Keratinocyte (primary cell): Measurements from ENCODE around the gene COA7. TPM values are rescaled to one million over a fixed set of nuclear protein-coding genes. Genes with fewer than 3 reads are reported as not detected.

Experiments used
- DNase-seq: peaks from one replicate; pipeline ENCODE4 v3.0.0-alpha.2; 2011; ENCODE audit warnings: low read depth, missing footprints, low spot score
- FAIRE-seq: peaks from 2 replicates; lab custom pipeline; 2011; peaks lifted over from hg19 to GRCh38; lab: Jason Lieb, UNC
- H2AFZ ChIP-seq: 2 replicates; pipeline ENCODE4 v1.6.0; 2012; ENCODE audit warnings: low read length, control low read depth, inconsistent platforms; ENCODE audit not compliant: control insufficient read depth
- H3K27ac ChIP-seq: 2 replicates; pipeline ENCODE4 v1.5.1; 2011; ENCODE audit warnings: low read length; ENCODE audit not compliant: control insufficient read depth, insufficient read depth
- H3K27me3 ChIP-seq: 3 replicates; pipeline ENCODE4 v1.6.0; 2011; ENCODE audit warnings: low read length; ENCODE audit not compliant: control insufficient read depth, insufficient read depth; ENCODE audit errors: extremely low read depth
- H3K36me3 ChIP-seq, 2 experiments: 2 replicates in 1 of 2; 3 replicates in 1 of 2; pipeline ENCODE4 v1.5.1; 2011; ENCODE audit warnings: low read length in 2 of 2, mild to moderate bottlenecking in 1 of 2; ENCODE audit not compliant: control insufficient read depth in 2 of 2, insufficient read depth in 2 of 2; ENCODE audit errors: extremely low read depth in 1 of 2
- H3K4me1 ChIP-seq: 3 replicates; pipeline ENCODE4 v1.5.1; 2011; ENCODE audit warnings: low read length; ENCODE audit not compliant: control insufficient read depth, insufficient read depth; ENCODE audit errors: extremely low read depth
- H3K4me2 ChIP-seq: 3 replicates; pipeline ENCODE4 v1.6.0; 2011; ENCODE audit warnings: low read depth, low read length; ENCODE audit not compliant: control insufficient read depth, insufficient read depth; ENCODE audit errors: extremely low read depth
- H3K4me3 ChIP-seq, 3 experiments: fragments of 200-600 bp in 1 of 3; sonication (generic) in 1 of 3; 2 replicates in 2 of 3; 3 replicates in 1 of 3; pipeline ENCODE4 v1.5.1; 2011 to 2016; ENCODE audit warnings: low read length in 3 of 3, mild to moderate bottlenecking in 3 of 3, control low read depth in 2 of 3, inconsistent platforms in 1 of 3, low read depth in 1 of 3, mixed read lengths in 1 of 3, mixed run types in 1 of 3, moderate library complexity in 1 of 3; ENCODE audit not compliant: control insufficient read depth in 2 of 3, insufficient read depth in 2 of 3; ENCODE audit errors: extremely low read depth in 1 of 3
- H3K79me2 ChIP-seq: 2 replicates; pipeline ENCODE4 v1.6.0; 2012; ENCODE audit warnings: low read length; ENCODE audit not compliant: control insufficient read depth, insufficient read depth
- H3K9ac ChIP-seq: 3 replicates; pipeline ENCODE4 v1.6.0; 2011; ENCODE audit warnings: low read length; ENCODE audit not compliant: control insufficient read depth, insufficient read depth; ENCODE audit errors: extremely low read depth
- H3K9me1 ChIP-seq: 3 replicates; pipeline ENCODE4 v1.6.0; 2011; ENCODE audit warnings: low read length; ENCODE audit not compliant: control insufficient read depth, insufficient read depth; ENCODE audit errors: extremely low read depth
- H3K9me3 ChIP-seq: 2 replicates; pipeline ENCODE4 v1.5.1; 2012; ENCODE audit warnings: low read depth, low read length; ENCODE audit not compliant: control insufficient read depth
- H4K20me1 ChIP-seq: 3 replicates; pipeline ENCODE4 v1.6.0; 2011; ENCODE audit warnings: low read length; ENCODE audit not compliant: control insufficient read depth, insufficient read depth; ENCODE audit errors: extremely low read depth
- CTCF ChIP-seq, 3 experiments: IDR thresholded peaks in 1 of 3; conservative IDR thresholded peaks in 1 of 3; optimal IDR thresholded peaks in 1 of 3; 2 replicates in 2 of 3; 3 replicates in 1 of 3; pipeline versions ENCODE3 to v1.5.1; 2011; ENCODE audit warnings: low read length in 3 of 3, mild to moderate bottlenecking in 3 of 3, moderate library complexity in 2 of 3, control low read depth in 1 of 3, inconsistent platforms in 1 of 3; ENCODE audit not compliant: insufficient read depth in 2 of 3; ENCODE audit errors: extremely low read depth in 1 of 3
- EZH2 ChIP-seq: IDR thresholded peaks from one replicate; pipeline ENCODE4 v1.6.1; 2012; ENCODE audit warnings: inconsistent platforms, mild to moderate bottlenecking, low read length, moderate library complexity
- dilution Hi-C: fragments of 300-500 bp; cut with MboI; formaldehyde crosslinking; loops from one replicate; pipeline ENCODE4 v1.7.0; 2020; ENCODE audit warnings: low sequenced_read_pairs; ENCODE audit not compliant: extremely low pct_ligation_motif_present
- polyA plus RNA-seq, 5 experiments: library from polyadenylated mRNA; depleted of rRNA in 3 of 5; stranded (reverse) in 3 of 5; stranded (forward) in 1 of 5; unstranded in 1 of 5; fragments of >200 nt; gene quantifications; 1 replicate in 1 of 5; 2 replicates in 3 of 5; 3 replicates in 1 of 5; pipeline versions ENCODE4 v1.2.1 to v1.2.3, GENCODE V29; 2011 to 2012; ENCODE audit warnings: missing spikeins in 2 of 5, low read depth in 1 of 5, low replicate concordance in 1 of 5

The COA7 gene
- polyA plus RNA-seq, 1 donor (not counting 4 experiments of a cell fraction or from before 2014, with no cell fraction given), result 23.5 TPM

DNA sequence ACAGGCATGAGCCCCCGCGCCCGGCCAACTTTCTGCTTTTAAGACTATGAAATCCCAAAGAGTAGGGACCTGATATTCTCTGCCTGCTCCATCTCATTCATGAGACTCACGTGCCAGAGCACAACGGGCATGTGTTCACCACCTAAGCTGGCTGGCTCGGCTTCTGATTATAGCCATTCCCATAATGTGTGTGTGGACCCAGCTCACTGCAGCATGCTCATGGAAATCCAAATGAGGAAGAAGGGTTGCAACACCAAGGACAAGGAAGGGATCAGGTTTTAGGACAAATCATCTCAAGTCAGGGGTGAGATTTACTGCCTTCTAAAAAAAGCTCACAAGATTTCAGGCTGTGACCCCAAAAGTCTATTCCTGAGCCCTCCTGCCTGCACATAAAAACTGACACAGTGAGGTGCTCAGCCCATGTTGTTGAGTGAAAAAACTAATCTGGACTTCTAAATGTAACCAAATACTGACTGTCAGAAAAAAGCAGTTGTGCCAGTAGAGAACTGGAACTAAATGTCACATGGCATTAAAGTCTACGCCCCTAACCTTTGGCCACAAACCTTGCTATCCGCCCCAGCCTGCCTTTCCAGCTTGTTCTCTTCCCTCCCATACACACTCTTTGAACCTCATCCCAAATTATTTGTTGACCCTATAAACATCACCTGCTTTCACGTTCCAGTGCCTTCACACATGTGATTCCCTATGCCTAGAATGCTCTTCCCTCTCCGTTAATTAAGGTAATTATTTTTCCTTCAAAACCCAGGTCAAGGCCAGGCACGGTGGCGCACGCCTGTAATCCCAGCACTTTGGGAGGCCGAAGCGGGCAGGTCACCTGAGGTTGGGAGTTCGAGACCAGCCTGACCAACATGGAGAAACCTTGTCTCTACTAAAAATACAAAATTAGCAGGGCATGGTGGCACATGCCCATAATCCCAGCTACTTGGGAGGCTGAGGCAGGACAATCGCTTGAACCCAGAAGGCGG, 9.1 kb upstream of the COA7 start:
- dilution Hi-C loops, result no loop called here
- no peak for DNase-seq
- H3K4me2 ChIP-seq, result no peak overlapping the region
- H3K27ac ChIP-seq, result no peak overlapping the region
- H3K9me1 ChIP-seq, result no peaks in the 10 kb centered on the region
- no peaks in the 10 kb centered on the region for H4K20me1 ChIP-seq
- H3K79me2 ChIP-seq, result no peaks in the 10 kb centered on the region
- no peaks in the 10 kb centered on the region for H3K36me3 ChIP-seq
- H3K27me3 ChIP-seq, result no peaks in the 10 kb centered on the region
- no peak overlapping the region for H3K4me3 ChIP-seq
- TF ChIP-seq CTCF (optimal IDR thresholded peaks at IDR 0.05 in 1 of 3, IDR thresholded peaks at IDR 0.05 in 1 of 3, conservative IDR thresholded peaks at IDR 0.05 in 1 of 3; ENCODE audit: extremely low read depth in 1 of 3, insufficient read depth in 2 of 3, low read length in 3 of 3), result no peak
- no peak for TF ChIP-seq EZH2
- H3K9me3 ChIP-seq, result no peaks in the 10 kb centered on the region
- no peak overlapping the region for H2AFZ ChIP-seq
- peaks cover 6% of the 10 kb centered on the region for H3K4me1 ChIP-seq
- H3K9ac ChIP-seq, result no peak overlapping the region
- FAIRE-seq, result no peak

GRCh38 chr1:52706136-52706670, 8.1 kb upstream of the COA7 start:
- Histone ChIP-seq H3K27ac (no peak overlapping the region), H3K27me3 (no peaks in the 10 kb centered on the region), H3K36me3 (no peaks in the 10 kb centered on the region), H3K4me2 (no peak overlapping the region), H2AFZ (no peak overlapping the region), H3K9me3 (no peaks in the 10 kb centered on the region), H3K4me1 (peaks cover 6% of the 10 kb centered on the region), H3K79me2 (no peaks in the 10 kb centered on the region), H3K4me3 (no peak overlapping the region), H3K9me1 (no peaks in the 10 kb centered on the region), H4K20me1 (no peaks in the 10 kb centered on the region), H3K9ac (no peak overlapping the region)
- DNase-seq, result no peak
- dilution Hi-C loops, result no loop called here
- FAIRE-seq, result no peak
- TF ChIP-seq CTCF (optimal IDR thresholded peaks at IDR 0.05 in 1 of 3, IDR thresholded peaks at IDR 0.05 in 1 of 3, conservative IDR thresholded peaks at IDR 0.05 in 1 of 3; ENCODE audit: extremely low read depth in 1 of 3, insufficient read depth in 2 of 3, low read length in 3 of 3) (no peak), EZH2 (no peak)
